GM23338 (cell line): ENCODE measurements around the gene RASGRP4. TPM values are rescaled to one million over a fixed set of nuclear protein-coding genes. Genes with fewer than 3 reads are reported as not detected.

Experiments used
- ATAC-seq: fragments of 200-7000 bp; cut with Tn5 transposase; 3 replicates; pipeline ENCODE4 v1.9.1; 2020
- DNase-seq: peaks from one replicate; pipeline ENCODE4 v3.0.0-alpha.2; 2015; ENCODE audit warnings: low spot score
- H2AFZ ChIP-seq: fragments of 200-600 bp; sonication (generic); 2 replicates; pipeline ENCODE4 v1.8.0; 2016; ENCODE audit warnings: antibody characterized with exemption, mild to moderate bottlenecking, moderate library complexity
- H3F3A ChIP-seq: fragments of 200-600 bp; sonication (generic); replicated peaks from 2 replicates; pipeline ENCODE4 v1.8.0; 2017; ENCODE audit warnings: antibody characterized with exemption, mixed run types, low read depth
- H3K27ac ChIP-seq: fragments of 200-600 bp; sonication (generic); 2 replicates; pipeline ENCODE4 v1.6.1; 2016; ENCODE audit warnings: low read depth
- H3K27me3 ChIP-seq: fragments of 200-600 bp; sonication (generic); 2 replicates; pipeline ENCODE4 v1.8.0; 2016; ENCODE audit warnings: mild to moderate bottlenecking, mixed run types, moderate library complexity; ENCODE audit not compliant: insufficient read depth
- H3K36me3 ChIP-seq: fragments of 200-600 bp; sonication (generic); 2 replicates; pipeline ENCODE4 v1.8.0; 2016; ENCODE audit warnings: mild to moderate bottlenecking; ENCODE audit not compliant: insufficient read depth
- H3K4me1 ChIP-seq: fragments of 200-600 bp; sonication (generic); 2 replicates; pipeline ENCODE4 v1.8.0; 2016; ENCODE audit warnings: mild to moderate bottlenecking, moderate library complexity; ENCODE audit not compliant: insufficient read depth
- H3K4me2 ChIP-seq: fragments of 200-600 bp; sonication (generic); 2 replicates; pipeline ENCODE4 v1.7.1; 2017; ENCODE audit warnings: mixed run types
- H3K4me3 ChIP-seq: fragments of 200-600 bp; sonication (generic); 2 replicates; pipeline ENCODE4 v1.6.1; 2016; ENCODE audit warnings: mixed run types
- H3K79me2 ChIP-seq: fragments of 200-600 bp; sonication (generic); replicated peaks from 2 replicates; pipeline ENCODE4 v1.8.0; 2017; ENCODE audit warnings: mild to moderate bottlenecking; ENCODE audit not compliant: insufficient read depth
- H3K9me2 ChIP-seq: fragments of 200-600 bp; sonication (generic); 2 replicates; pipeline ENCODE4 v1.8.0; 2017; ENCODE audit not compliant: insufficient read depth
- H4K20me1 ChIP-seq: fragments of 200-600 bp; sonication (generic); replicated peaks from 2 replicates; pipeline ENCODE4 v1.8.0; 2017; ENCODE audit warnings: mild to moderate bottlenecking; ENCODE audit not compliant: insufficient read depth
- H3K27ac Mint-ChIP-seq: 2 replicates; pipeline ENCODE4 v1.8.0; 2020; ENCODE audit warnings: inconsistent platforms, mild to moderate bottlenecking, moderate library complexity, mixed read lengths
- H3K27me3 Mint-ChIP-seq: 3 replicates; pipeline ENCODE4 v1.8.0; 2022; ENCODE audit warnings: low read depth, mild to moderate bottlenecking, moderate library complexity, mixed read lengths, inconsistent platforms; ENCODE audit not compliant: insufficient read depth, poor library complexity
- H3K36me3 Mint-ChIP-seq: 3 replicates; pipeline ENCODE4 v1.8.0; 2021; ENCODE audit warnings: low read depth, mild to moderate bottlenecking, inconsistent platforms, moderate library complexity, mixed read lengths
- H3K4me1 Mint-ChIP-seq: 3 replicates; pipeline ENCODE4 v1.8.0; 2020; ENCODE audit warnings: mild to moderate bottlenecking, inconsistent platforms, mixed read lengths
- H3K4me3 Mint-ChIP-seq: 3 replicates; pipeline ENCODE4 v1.8.0; 2021; ENCODE audit warnings: moderate library complexity, mild to moderate bottlenecking, inconsistent platforms, mixed read lengths
- H3K9me3 Mint-ChIP-seq: 3 replicates; pipeline ENCODE4 v1.8.0; 2020; ENCODE audit warnings: moderate library complexity, mild to moderate bottlenecking, inconsistent platforms, mixed read lengths
- CREB1 ChIP-seq: fragments of 250-450 bp; sonication (Bioruptor Pico); IDR thresholded peaks from 2 replicates; pipeline ENCODE4 v1.5.0; 2020; ENCODE audit warnings: low read depth, mild to moderate bottlenecking, moderate library complexity
- CTCF ChIP-seq, 2 experiments: fragments of 200-600 bp in 1 of 2; sonication (generic) in 1 of 2; conservative IDR thresholded peaks; 2 replicates each; pipeline versions ENCODE4 v1.5.1 to v1.6.1; 2016 to 2017; ENCODE audit warnings: antibody characterized with exemption in 2 of 2, low read depth in 2 of 2, mild to moderate bottlenecking in 2 of 2, moderate library complexity in 1 of 2
- EZH2 ChIP-seq: fragments of 200-600 bp; sonication (generic); IDR thresholded peaks from one replicate; pipeline ENCODE4 v1.8.0; 2017; ENCODE audit warnings: antibody characterized with exemption, mild to moderate bottlenecking, low read depth; ENCODE audit not compliant: unreplicated experiment
- NANOG ChIP-seq: IDR thresholded peaks from 2 replicates; pipeline ENCODE4 v1.6.1; 2016; ENCODE audit warnings: antibody characterized with exemption, borderline replicate concordance
- POLR2AphosphoS5 ChIP-seq: IDR thresholded peaks from 2 replicates; pipeline ENCODE4 v1.6.1; 2016; ENCODE audit warnings: antibody characterized with exemption, low read depth
- REST ChIP-seq: IDR thresholded peaks from one replicate; pipeline ENCODE4 v1.6.1; 2018; ENCODE audit warnings: antibody characterized with exemption; ENCODE audit not compliant: unreplicated experiment
- polyA plus RNA-seq: library from polyadenylated mRNA; unstranded; fragments of >200 nt; fragmentation: Nextera tagmentation; extraction: Ambion mirVana; gene quantifications from 2 replicates; pipeline ENCODE4 v1.2.1, GENCODE V29; 2016
- total RNA-seq: library from RNA; depleted of rRNA; stranded (reverse); fragments of >200 nt; shearing (Covaris generic); gene quantifications from 2 replicates; pipeline ENCODE4 v1.2.3, GENCODE V29; 2014

Gene RASGRP4
- total and polyA plus RNA-seq, 2 experiments from 2014 or later, result 1.6 to 3.6 TPM

GRCh38 chr19:38395381-38396114 lies 30.5 kb downstream of the RASGRP4 start:
- Histone ChIP-seq H4K20me1 (peaks cover 3% of the 10 kb centered on the region; the same call in 1 of the 2 replicates), H3F3A (peaks cover 17% of the 10 kb centered on the region; the same call in 1 of the 2 replicates), H3K4me1 (peaks cover 11% of the 10 kb centered on the region), H3K4me3 (peak overlapping the region; percentile 58), H3K27me3 (peaks cover 60% of the 10 kb centered on the region), H3K4me2 (peak overlapping the region; percentile 93), H3K27ac (no peak overlapping the region), H2AFZ (peak overlapping the region; percentile 87; the same call in 1 of the 2 replicates), H3K79me2 (peaks cover 10% of the 10 kb centered on the region), H3K9me2 (peaks cover 6% of the 10 kb centered on the region; the same call in 1 of the 2 replicates), H3K36me3 (peaks cover 3% of the 10 kb centered on the region; the same call in 1 of the 2 replicates)
- peaks cover 42% of the 10 kb centered on the region for H3K36me3 Mint-ChIP-seq
- peak; percentile 25 for TF ChIP-seq EZH2
- TF ChIP-seq NANOG, result no peak
- no peak for TF ChIP-seq CTCF (conservative IDR thresholded peaks at IDR 0.05; ENCODE audit: low read depth in 2 of 2)
- H3K27ac Mint-ChIP-seq, result no peak overlapping the region
- DNase-seq (peak; percentile 40), ATAC-seq (peak; percentile 30)
- peaks cover 4% of the 10 kb centered on the region; the same call in 2 of the 3 replicates for H3K9me3 Mint-ChIP-seq
- peak overlapping the region; percentile 63 for H3K4me3 Mint-ChIP-seq
- peaks cover 44% of the 10 kb centered on the region for H3K4me1 Mint-ChIP-seq
- peaks cover 65% of the 10 kb centered on the region for H3K27me3 Mint-ChIP-seq

- no peak for TF ChIP-seq CREB1
- TF ChIP-seq POLR2AphosphoS5, result peak; percentile 67
- H3K36me3 ChIP-seq, result peaks cover 3% of the 10 kb centered on the region; the same call in 1 of the 2 replicates
- peaks cover 49% of the 10 kb centered on the region for H3K27me3 ChIP-seq
- ATAC-seq (peak; percentile 89), DNase-seq (peak; percentile 99)
- no peak overlapping the region for H3K27ac ChIP-seq
- Mint-ChIP-seq H3K36me3 (peaks cover 45% of the 10 kb centered on the region), H3K4me1 (peaks cover 49% of the 10 kb centered on the region), H3K9me3 (peaks cover 4% of the 10 kb centered on the region; the same call in 1 of the 3 replicates), H3K27me3 (peaks cover 55% of the 10 kb centered on the region), H3K27ac (no peak overlapping the region), H3K4me3 (peak overlapping the region; percentile 63)
- peaks cover 17% of the 10 kb centered on the region; the same call in 1 of the 2 replicates for H3F3A ChIP-seq
- peaks cover 14% of the 10 kb centered on the region for H3K4me1 ChIP-seq
- peak overlapping the region; percentile 58 for H3K4me3 ChIP-seq
- peak overlapping the region; percentile 93 for H3K4me2 ChIP-seq
- peaks cover 6% of the 10 kb centered on the region; the same call in 1 of the 2 replicates for H3K9me2 ChIP-seq
- H2AFZ ChIP-seq, result no peak overlapping the region
- peaks cover 3% of the 10 kb centered on the region; the same call in 1 of the 2 replicates for H4K20me1 ChIP-seq
- H3K79me2 ChIP-seq, result peaks cover 10% of the 10 kb centered on the region
These were observed 31.5 kb downstream of the RASGRP4 start for GRCh38 chr19:38394488-38394887.

- H3K36me3 Mint-ChIP-seq, result peaks cover 45% of the 10 kb centered on the region
- H3K9me2 ChIP-seq, result peaks cover 6% of the 10 kb centered on the region; the same call in 1 of the 2 replicates
- DNase-seq (no peak), ATAC-seq (no peak)
- peaks cover 17% of the 10 kb centered on the region; the same call in 1 of the 2 replicates for H3F3A ChIP-seq
- H3K4me2 ChIP-seq, result no peak overlapping the region
- peaks cover 14% of the 10 kb centered on the region for H3K4me1 ChIP-seq
- H3K36me3 ChIP-seq, result peaks cover 3% of the 10 kb centered on the region; the same call in 1 of the 2 replicates
- peak overlapping the region; percentile 2; the same call in 1 of the 3 replicates for H3K4me3 Mint-ChIP-seq
- peaks cover 32% of the 10 kb centered on the region for H3K27me3 ChIP-seq
- H3K27me3 Mint-ChIP-seq, result peaks cover 49% of the 10 kb centered on the region
- H3K9me3 Mint-ChIP-seq, result peaks cover 4% of the 10 kb centered on the region; the same call in 1 of the 3 replicates
- H4K20me1 ChIP-seq, result peaks cover 3% of the 10 kb centered on the region; the same call in 1 of the 2 replicates
- H2AFZ ChIP-seq, result no peak overlapping the region
- H3K27ac ChIP-seq, result no peak overlapping the region
- no peak overlapping the region for H3K4me3 ChIP-seq
- H3K27ac Mint-ChIP-seq, result no peak overlapping the region
- peaks cover 10% of the 10 kb centered on the region for H3K79me2 ChIP-seq
- H3K4me1 Mint-ChIP-seq, result peaks cover 44% of the 10 kb centered on the region
- TF ChIP-seq NANOG, result no peak
- no peak for TF ChIP-seq POLR2AphosphoS5
- TF ChIP-seq REST, result no peak
These were observed 33.2 kb downstream of the RASGRP4 start for GRCh38 chr19:38392707-38393308.
